ENCODE results near the gene PDLIM1. TPM values are rescaled to one million over a fixed set of nuclear protein-coding genes. Genes with fewer than 3 reads are reported as not detected.

PDLIM1 gene, protein sequence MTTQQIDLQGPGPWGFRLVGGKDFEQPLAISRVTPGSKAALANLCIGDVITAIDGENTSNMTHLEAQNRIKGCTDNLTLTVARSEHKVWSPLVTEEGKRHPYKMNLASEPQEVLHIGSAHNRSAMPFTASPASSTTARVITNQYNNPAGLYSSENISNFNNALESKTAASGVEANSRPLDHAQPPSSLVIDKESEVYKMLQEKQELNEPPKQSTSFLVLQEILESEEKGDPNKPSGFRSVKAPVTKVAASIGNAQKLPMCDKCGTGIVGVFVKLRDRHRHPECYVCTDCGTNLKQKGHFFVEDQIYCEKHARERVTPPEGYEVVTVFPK
- total RNA-seq = 1 to 10 TPM; 1.4 to 1.7 TPM

- Mint-ChIP-seq H3K36me3 (ENCODE audit: insufficient read depth in 2 of 2) (no peaks in the 10 kb centered on the region), H3K4me3 (peak within 1 kb of the TSS; percentile 75 to 76), H3K27me3 (ENCODE audit: low read depth) (peaks cover 65% of the 10 kb centered on the region), H3K9me3 (no peaks in the 10 kb centered on the region), H3K27ac (no peak within 1 kb of the TSS), H3K4me1 (ENCODE audit: low read depth) (peaks cover 11% of the 10 kb centered on the region)
- peak; percentile 81 to 85 for ATAC-seq (replicated peaks in 1 of 2)
- DNase-seq = peak; percentile 53 to 54
Observed at GRCh38 chr10:95290461-95291364, at the start of gene PDLIM1. TSS of gene PDLIM1 (minus strand) at chr10:95291003. CDS start at chr10:95290915, 88 bp downstream.

GRCh38 chr10:95339863-95340262 lies 49.1 kb upstream of the PDLIM1 start:
- H3K9me3 Mint-ChIP-seq = no peaks in the 10 kb centered on the region
- DNase-seq (no peak), ATAC-seq (replicated peaks in 1 of 2) (no peak)
- no peaks in the 10 kb centered on the region for H3K27me3 Mint-ChIP-seq (ENCODE audit: low read depth)
- H3K4me3 Mint-ChIP-seq = no peak overlapping the region
- H3K36me3 Mint-ChIP-seq (ENCODE audit: insufficient read depth in 2 of 2) = no peaks in the 10 kb centered on the region
- no peak overlapping the region for H3K27ac Mint-ChIP-seq
- no peaks in the 10 kb centered on the region for H3K4me1 Mint-ChIP-seq (ENCODE audit: low read depth)

DNA sequence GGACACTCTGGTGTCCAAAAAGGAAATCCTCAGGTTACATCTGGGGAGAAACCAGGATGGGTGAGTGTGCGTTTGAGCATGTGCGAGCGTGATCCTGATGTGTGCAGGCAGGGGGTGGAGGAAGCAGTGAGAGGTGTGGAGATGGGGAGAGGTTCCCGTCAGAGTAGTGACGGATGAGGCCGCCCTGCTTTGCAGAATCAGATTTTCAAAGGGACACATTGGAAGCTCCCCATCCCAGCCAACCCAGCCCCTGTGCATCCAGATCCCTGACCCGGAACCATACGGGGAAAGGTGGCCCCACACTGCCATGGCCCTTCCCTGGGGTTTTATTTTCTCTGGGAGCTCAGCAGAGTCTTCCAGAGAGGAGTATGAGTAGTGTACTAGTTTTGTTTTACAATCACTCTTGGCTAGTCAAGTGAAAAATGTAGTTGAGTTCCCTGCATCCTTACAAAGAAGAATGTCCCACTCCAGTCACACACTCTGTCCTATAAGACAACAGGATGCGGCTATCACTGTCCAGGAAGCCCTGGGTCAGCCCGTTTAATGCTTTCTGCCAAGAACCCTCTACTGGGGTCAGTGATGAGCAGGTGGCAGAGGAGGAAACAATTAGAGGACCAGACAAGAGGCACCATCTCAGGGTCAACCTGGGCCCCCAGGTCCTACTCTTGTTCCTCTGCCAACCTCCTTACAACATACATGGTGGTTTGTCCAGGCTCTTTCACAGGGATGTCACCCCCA lies 46.8 kb upstream of the PDLIM1 start:
- Mint-ChIP-seq H3K36me3 (ENCODE audit: insufficient read depth in 2 of 2) (no peaks in the 10 kb centered on the region), H3K27ac (no peak overlapping the region), H3K27me3 (ENCODE audit: low read depth) (no peaks in the 10 kb centered on the region), H3K4me3 (no peak overlapping the region), H3K9me3 (no peaks in the 10 kb centered on the region), H3K4me1 (ENCODE audit: low read depth) (no peaks in the 10 kb centered on the region)
- no peak for DNase-seq
- no peak for ATAC-seq (replicated peaks in 1 of 2)

DNA sequence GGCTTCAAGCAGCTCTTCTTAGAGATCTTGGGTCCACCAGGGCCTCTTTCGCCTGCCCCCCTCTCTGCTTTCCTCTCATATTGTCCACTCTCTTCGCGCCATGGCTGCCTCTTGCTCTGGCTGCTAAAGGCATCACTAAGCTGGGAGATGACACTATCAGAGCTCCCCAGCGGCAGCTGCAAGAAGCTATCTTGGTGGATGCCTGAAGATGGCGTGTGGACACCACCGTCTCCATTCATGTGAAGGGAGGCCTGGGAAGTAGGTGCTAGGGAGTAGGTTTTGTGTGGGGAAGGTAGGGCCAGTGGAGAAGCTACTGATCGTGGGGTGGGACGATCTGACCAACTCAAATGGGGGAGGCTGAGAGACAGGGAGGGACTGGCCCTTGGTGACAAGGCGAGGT lies 45.9 kb upstream of the PDLIM1 start:
- Mint-ChIP-seq H3K36me3 (ENCODE audit: insufficient read depth in 2 of 2) (no peaks in the 10 kb centered on the region), H3K27me3 (ENCODE audit: low read depth) (no peaks in the 10 kb centered on the region), H3K4me3 (no peak overlapping the region), H3K9me3 (no peaks in the 10 kb centered on the region), H3K4me1 (ENCODE audit: low read depth) (no peaks in the 10 kb centered on the region), H3K27ac (no peak overlapping the region)
- DNase-seq = no peak
- no peak for ATAC-seq (replicated peaks in 1 of 2)

DNA sequence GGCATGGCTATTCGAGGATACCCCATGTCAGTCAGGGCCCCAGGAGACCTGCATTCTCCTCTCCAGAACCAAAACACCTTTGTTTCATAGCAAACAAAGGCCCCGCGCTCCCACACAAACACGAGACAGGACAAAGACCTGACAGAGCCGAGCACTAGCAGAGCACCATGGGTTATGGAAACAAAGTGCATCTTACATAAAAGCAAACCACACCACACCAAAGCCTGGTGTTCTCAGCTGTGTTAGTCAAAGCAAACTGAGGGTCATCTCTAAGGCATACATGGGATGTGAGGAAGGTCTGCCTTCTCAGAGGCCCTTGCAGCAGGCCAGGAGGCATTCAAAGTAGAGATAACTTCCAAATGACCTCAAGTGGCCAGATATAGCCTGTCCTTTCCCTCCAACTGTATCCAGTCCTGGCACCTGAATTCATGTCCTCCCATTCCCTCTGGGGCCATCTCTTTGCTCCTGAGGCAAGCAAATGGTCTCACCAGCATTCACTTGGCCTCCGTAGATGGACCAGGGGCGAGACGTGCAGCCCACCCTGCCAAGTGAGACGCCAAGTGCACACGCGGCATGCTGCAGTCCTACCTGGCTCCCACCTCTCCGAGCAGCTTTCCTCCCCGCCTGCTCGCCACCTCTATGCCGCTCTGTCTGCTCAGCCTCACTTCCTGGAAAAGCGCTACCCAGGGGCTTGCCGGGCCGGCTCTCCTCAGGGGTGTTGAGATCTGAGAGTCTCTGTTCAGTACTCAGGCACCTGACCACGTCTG lies 45.3 kb upstream of the PDLIM1 start:
- Mint-ChIP-seq H3K27ac (no peak overlapping the region), H3K36me3 (ENCODE audit: insufficient read depth in 2 of 2) (no peaks in the 10 kb centered on the region), H3K9me3 (no peaks in the 10 kb centered on the region), H3K4me3 (no peak overlapping the region), H3K4me1 (ENCODE audit: low read depth) (no peaks in the 10 kb centered on the region), H3K27me3 (ENCODE audit: low read depth) (no peaks in the 10 kb centered on the region)
- ATAC-seq (replicated peaks in 1 of 2) (no peak), DNase-seq (no peak)

DNA sequence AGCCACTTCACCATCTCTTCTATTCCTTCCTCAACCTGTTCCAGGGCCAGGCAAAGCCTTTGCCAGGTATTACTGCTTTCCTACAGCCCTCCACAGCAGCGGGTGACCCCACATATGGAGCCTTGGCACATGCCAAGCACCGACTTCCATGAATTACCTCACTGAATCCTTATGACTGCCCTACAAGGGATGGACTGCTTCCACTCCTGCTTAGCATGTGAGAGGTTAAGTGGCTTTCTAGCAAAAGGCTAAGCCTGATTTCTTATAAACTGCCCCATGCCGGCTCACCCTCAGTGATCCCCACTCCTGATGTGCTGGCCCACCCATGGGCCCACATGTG lies 44.0 kb upstream of the PDLIM1 start:
- DNase-seq (no peak), ATAC-seq (replicated peaks in 1 of 2) (no peak)
- no peaks in the 10 kb centered on the region for H3K27me3 Mint-ChIP-seq (ENCODE audit: low read depth)
- H3K36me3 Mint-ChIP-seq (ENCODE audit: insufficient read depth in 2 of 2) = no peaks in the 10 kb centered on the region
- H3K4me3 Mint-ChIP-seq = no peak overlapping the region
- no peaks in the 10 kb centered on the region for H3K4me1 Mint-ChIP-seq (ENCODE audit: low read depth)
- H3K27ac Mint-ChIP-seq = no peak overlapping the region
- H3K9me3 Mint-ChIP-seq = no peaks in the 10 kb centered on the region

DNA sequence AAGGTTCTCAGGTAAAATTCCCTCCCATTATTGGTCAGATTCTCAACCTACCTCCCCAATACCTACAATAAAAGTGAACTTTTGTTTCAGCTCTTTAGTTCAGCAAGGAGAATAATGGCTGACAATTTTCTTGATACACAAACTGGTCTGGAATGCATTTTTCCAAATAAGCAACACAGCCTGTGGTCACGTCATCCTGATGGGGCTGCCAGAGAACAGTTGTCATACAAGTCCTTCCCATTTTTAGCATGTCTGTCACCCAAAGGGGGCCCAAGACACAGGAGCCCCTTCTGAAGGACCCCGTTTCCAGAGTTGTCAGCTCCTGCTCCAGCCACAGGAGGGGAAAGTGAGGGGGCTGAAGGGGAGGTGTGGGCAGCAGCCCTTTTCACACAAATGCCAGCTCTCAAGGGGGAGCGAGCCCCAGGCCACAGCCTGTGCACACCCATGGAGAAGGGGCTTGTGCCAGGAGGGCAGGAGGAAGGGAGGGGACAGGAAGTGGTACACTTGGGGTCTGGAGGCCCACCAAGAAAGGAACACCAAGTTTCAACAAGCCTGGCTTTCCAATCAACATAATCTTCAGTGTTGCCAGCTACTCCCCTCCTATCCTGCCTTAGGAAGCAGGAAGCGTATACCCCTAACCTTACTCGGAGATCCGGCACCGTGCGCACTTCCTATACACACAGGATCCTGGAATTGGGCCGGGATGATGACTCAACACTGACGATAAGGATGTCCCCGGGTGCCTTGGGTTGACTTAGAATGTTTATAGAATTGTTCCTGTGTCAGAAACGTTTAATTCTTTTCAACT lies 43.4 kb upstream of the PDLIM1 start:
- ATAC-seq (replicated peaks in 1 of 2) = no peak
- Mint-ChIP-seq H3K4me1 (ENCODE audit: low read depth) (no peaks in the 10 kb centered on the region), H3K27ac (no peak overlapping the region)

DNA sequence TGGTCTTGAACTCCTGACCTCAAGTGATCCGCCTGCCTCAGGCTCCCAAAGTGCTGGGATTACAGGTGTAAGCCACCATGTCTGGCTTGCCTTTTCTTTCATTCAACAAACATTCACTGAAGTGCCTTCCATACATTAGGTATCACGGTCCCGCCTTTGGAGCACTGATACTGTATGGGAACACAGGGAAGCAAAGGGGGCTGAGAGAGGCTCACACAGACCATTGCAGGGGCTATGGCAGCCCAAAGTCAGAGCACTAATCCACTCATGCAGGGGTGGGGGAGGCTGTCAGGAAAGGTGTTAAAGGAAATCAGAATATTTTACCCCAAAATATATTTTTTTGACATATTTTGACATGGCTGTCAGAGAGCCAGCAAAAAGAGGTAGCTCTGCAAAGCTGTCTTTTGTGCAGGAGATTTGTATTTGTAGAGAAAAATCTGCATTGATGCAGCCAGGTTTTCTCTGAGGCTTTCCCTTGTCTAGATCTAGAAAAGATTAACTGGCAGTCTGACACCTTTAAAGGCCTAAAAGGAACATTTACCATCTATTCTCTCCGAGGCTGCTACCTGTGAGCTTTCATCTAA lies 42.0 kb upstream of the PDLIM1 start:
- Mint-ChIP-seq H3K36me3 (ENCODE audit: insufficient read depth in 2 of 2) (no peaks in the 10 kb centered on the region), H3K4me3 (no peak overlapping the region), H3K4me1 (ENCODE audit: low read depth) (no peaks in the 10 kb centered on the region), H3K9me3 (no peaks in the 10 kb centered on the region), H3K27ac (no peak overlapping the region), H3K27me3 (ENCODE audit: low read depth) (no peaks in the 10 kb centered on the region)
- ATAC-seq (replicated peaks in 1 of 2) (no peak), DNase-seq (no peak)

More for the DNA sequence above, 43.4 kb upstream of the PDLIM1 start:
- H3K4me3 Mint-ChIP-seq = no peak overlapping the region
- H3K36me3 Mint-ChIP-seq (ENCODE audit: insufficient read depth in 2 of 2) = no peaks in the 10 kb centered on the region
- H3K9me3 Mint-ChIP-seq = no peaks in the 10 kb centered on the region
- H3K27me3 Mint-ChIP-seq (ENCODE audit: low read depth) = no peaks in the 10 kb centered on the region
- no peak for DNase-seq

- no peaks in the 10 kb centered on the region for H3K27me3 Mint-ChIP-seq (ENCODE audit: low read depth)
- H3K4me3 Mint-ChIP-seq = no peak overlapping the region
- H3K9me3 Mint-ChIP-seq = no peaks in the 10 kb centered on the region
- ATAC-seq (replicated peaks in 1 of 2) (no peak), DNase-seq (no peak)
- no peak overlapping the region for H3K27ac Mint-ChIP-seq
- no peaks in the 10 kb centered on the region for H3K36me3 Mint-ChIP-seq (ENCODE audit: insufficient read depth in 2 of 2)
- H3K4me1 Mint-ChIP-seq (ENCODE audit: low read depth) = no peaks in the 10 kb centered on the region
Observed at GRCh38 chr10:95331596-95332130, 40.9 kb upstream of the PDLIM1 start.

- no peak for DNase-seq
- Mint-ChIP-seq H3K4me3 (no peak overlapping the region), H3K4me1 (ENCODE audit: low read depth) (no peaks in the 10 kb centered on the region), H3K27ac (no peak overlapping the region), H3K27me3 (ENCODE audit: low read depth) (no peaks in the 10 kb centered on the region), H3K36me3 (ENCODE audit: insufficient read depth in 2 of 2) (no peaks in the 10 kb centered on the region), H3K9me3 (no peaks in the 10 kb centered on the region)
- ATAC-seq (replicated peaks in 1 of 2) = no peak
Observed at GRCh38 chr10:95330966-95331453, 40.2 kb upstream of the PDLIM1 start.

DNA sequence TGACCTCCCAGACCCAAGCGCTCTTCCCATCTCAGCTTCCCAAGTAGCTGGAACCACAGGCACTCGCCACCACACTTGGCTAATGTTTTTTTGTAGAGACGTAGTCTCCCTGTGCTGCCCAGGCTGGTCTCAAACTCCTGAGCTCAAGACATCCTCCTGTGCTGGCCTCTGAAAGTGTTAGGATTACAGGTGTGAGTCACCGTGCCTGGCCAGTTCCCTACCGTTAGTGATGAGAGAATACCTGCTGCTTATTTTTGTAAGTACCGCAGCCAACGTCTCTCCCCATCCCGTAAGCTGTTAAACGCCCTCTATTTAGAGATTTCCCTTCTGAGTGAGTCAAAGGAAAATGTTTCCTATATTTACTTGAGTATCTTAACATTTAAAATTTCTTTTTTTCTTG lies 38.5 kb upstream of the PDLIM1 start:
- Mint-ChIP-seq H3K4me1 (ENCODE audit: low read depth) (no peaks in the 10 kb centered on the region), H3K4me3 (no peak overlapping the region), H3K27me3 (ENCODE audit: low read depth) (no peaks in the 10 kb centered on the region), H3K27ac (no peak overlapping the region), H3K9me3 (no peaks in the 10 kb centered on the region), H3K36me3 (ENCODE audit: insufficient read depth in 2 of 2) (no peaks in the 10 kb centered on the region)
- DNase-seq = no peak
- ATAC-seq (replicated peaks in 1 of 2) = no peak
